ENCODE results near the gene SMIM1. TPM values are rescaled to one million over a fixed set of nuclear protein-coding genes. Genes with fewer than 3 reads are reported as not detected.
"Not testable (repeated sequence)": the region's sequence is repeated elsewhere in the genome, so short reads cannot be mapped to it uniquely, and the experiment has no call there.

Gene SMIM1
- total and polyA plus RNA-seq, 4 donors, result 0.99 to 10.1 (median 3.3) TPM

DNA sequence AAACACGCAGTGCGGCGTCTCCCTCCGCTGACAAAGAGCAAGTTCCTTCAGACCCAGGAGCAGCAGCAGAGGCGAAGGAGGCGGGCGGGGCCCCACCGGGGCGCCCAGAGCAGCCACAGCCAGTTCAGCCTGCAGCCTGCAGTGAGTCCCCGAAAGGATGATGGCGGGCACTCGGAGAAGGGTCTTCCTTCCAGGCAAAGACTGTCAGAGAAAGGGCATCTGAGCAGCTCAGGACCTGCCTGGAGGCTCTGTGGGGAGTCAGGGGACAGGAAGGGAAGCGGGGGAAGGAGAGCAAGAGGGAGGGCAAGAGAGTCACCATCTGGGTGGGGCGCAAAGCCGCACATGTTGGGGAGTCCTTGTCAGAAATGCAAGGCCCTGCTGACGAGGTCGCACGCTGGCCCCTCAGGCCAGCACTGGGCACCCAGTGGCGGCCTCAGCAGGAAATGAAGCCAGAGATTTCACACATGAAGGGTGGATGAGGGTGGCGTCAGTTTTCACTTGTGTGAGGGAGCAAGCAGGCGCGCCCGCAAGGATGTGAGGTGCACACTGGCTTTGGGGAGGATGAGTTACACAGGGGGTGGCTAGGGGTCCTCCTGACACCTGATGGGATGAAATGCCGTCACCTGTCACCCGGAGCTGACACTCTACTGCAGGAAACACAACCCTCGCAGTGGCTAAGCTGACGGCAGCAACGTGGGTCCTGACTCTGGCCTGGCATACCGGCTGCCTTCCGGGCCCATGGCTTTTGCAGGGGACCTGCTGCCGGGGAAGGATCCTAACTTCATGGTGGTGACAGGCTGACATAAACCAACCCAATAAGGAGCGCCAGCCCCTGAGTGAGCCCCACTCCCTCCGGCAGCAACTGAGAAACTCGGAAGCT lies 17.1 kb downstream of the SMIM1 start:
- peaks cover 83% of the 10 kb centered on the region for H3K36me3 ChIP-seq (ENCODE audit: control insufficient read depth, insufficient read depth, low read length)
- H3K27ac ChIP-seq (ENCODE audit: low read depth, low read length), result no peak overlapping the region
- H3K27me3 ChIP-seq (ENCODE audit: control insufficient read depth, insufficient read depth, low read length), result no peaks in the 10 kb centered on the region
- no peak overlapping the region for H3K4me3 ChIP-seq (ENCODE audit: low read depth, low read length)
- DNase-seq (ENCODE audit: low read depth in 4 of 6, low spot score in 6 of 6), result no peak
- WGBS (ENCODE audit: insufficient coverage), result 94% methylated on average over 34 of the region's 34 CpGs
- no peaks in the 10 kb centered on the region for H3K9me3 ChIP-seq (ENCODE audit: control insufficient read depth, insufficient read depth, low read length)
- peaks cover 18% of the 10 kb centered on the region for H3K4me1 ChIP-seq (ENCODE audit: control insufficient read depth, insufficient read depth, low read length)

DNA sequence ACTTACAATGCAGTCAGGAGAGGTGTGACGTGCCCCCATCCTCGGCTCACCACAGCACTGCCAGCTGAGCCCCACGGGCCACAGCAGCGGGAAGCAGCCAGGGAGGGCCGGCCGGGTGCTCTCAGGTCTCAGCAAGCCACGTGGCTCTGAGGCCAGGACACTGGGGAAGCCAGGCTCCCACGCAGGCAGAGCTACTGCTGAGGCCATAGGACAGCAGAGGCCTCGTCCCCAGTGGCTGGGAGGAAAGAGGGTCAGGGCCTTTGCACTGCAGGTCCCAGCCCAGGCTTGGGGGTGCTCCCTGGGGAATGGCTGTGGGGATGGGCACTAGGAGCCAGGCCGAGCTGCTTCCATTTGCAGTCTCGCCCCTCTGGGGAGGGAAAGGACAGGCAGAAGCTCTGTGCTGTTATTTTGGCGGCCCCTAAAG lies 18.0 kb downstream of the SMIM1 start:
- no peak overlapping the region for H3K27ac ChIP-seq (ENCODE audit: low read depth, low read length)
- 86% methylated on average over 12 of the region's 12 CpGs for WGBS (ENCODE audit: insufficient coverage)
- no peaks in the 10 kb centered on the region for H3K9me3 ChIP-seq (ENCODE audit: control insufficient read depth, insufficient read depth, low read length)
- H3K4me3 ChIP-seq (ENCODE audit: low read depth, low read length), result no peak overlapping the region
- no peak for DNase-seq (ENCODE audit: low read depth in 4 of 6, low spot score in 6 of 6)
- H3K27me3 ChIP-seq (ENCODE audit: control insufficient read depth, insufficient read depth, low read length), result no peaks in the 10 kb centered on the region
- H3K36me3 ChIP-seq (ENCODE audit: control insufficient read depth, insufficient read depth, low read length), result peaks cover 75% of the 10 kb centered on the region
- peaks cover 26% of the 10 kb centered on the region for H3K4me1 ChIP-seq (ENCODE audit: control insufficient read depth, insufficient read depth, low read length)

- H3K36me3 ChIP-seq (ENCODE audit: control insufficient read depth, insufficient read depth, low read length), result peaks cover 71% of the 10 kb centered on the region
- 81% methylated on average over 17 of the region's 18 CpGs for WGBS (ENCODE audit: insufficient coverage)
- DNase-seq (ENCODE audit: low read depth in 4 of 6, low spot score in 6 of 6), result no peak
These were observed 18.4 kb downstream of the SMIM1 start for GRCh38 chr1:3790952-3791351.

DNA sequence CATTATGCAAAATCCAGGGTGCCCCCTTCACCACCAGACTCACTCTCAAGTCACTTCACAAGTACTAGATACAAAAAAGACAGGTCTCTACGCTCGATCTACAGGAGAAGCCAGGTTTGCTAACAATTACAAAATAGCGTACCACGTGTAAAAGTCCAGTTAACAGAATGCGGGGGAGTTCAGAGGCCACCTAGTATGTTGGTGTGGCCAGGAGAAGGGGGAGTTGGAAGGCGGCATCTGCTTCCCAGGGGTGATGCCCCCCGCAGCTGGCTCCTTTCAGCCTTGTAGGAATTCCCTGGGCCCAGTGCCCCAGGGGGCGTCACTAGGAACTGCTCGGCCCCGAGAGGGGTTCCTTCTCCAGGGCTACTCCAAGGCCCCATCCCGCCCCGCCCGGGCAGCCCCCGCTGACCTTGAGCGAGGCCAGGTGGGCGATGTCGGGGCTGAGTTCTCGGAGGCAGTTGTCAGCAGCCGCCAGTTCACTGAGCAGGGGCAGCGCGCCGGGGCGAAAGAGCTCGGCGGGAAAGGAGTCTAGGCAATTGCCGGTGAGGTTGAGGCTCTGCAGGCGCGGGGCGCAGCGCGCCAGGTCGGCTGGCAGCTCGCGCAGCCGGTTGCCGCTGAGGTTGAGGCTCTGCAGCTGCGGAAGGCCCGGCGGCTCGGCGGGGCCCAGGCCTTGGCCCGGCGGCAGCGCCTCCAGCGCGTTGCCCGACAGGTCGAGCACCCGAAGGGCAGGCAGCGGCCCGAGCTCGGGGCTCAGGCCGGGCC lies 23.1 kb downstream of the SMIM1 start:
- Histone ChIP-seq H3K27me3 (ENCODE audit: control insufficient read depth, insufficient read depth, low read length) (no peaks in the 10 kb centered on the region), H3K4me1 (ENCODE audit: control insufficient read depth, insufficient read depth, low read length) (peaks cover 34% of the 10 kb centered on the region), H3K27ac (ENCODE audit: low read depth, low read length) (no peak overlapping the region), H3K4me3 (ENCODE audit: low read depth, low read length) (peak overlapping the region; percentile 59), H3K36me3 (ENCODE audit: control insufficient read depth, insufficient read depth, low read length) (peaks cover 24% of the 10 kb centered on the region), H3K9me3 (ENCODE audit: control insufficient read depth, insufficient read depth, low read length) (no peaks in the 10 kb centered on the region)
- no peak for DNase-seq (ENCODE audit: low read depth in 4 of 6, low spot score in 6 of 6)
- 3% methylated on average over 51 of the region's 53 CpGs for WGBS (ENCODE audit: insufficient coverage)

More at GRCh38 chr1:3790952-3791351, 18.4 kb downstream of the SMIM1 start:
- no peak overlapping the region for H3K27ac ChIP-seq (ENCODE audit: low read depth, low read length)
- no peaks in the 10 kb centered on the region for H3K9me3 ChIP-seq (ENCODE audit: control insufficient read depth, insufficient read depth, low read length)
- H3K4me3 ChIP-seq (ENCODE audit: low read depth, low read length), result no peak overlapping the region
- H3K27me3 ChIP-seq (ENCODE audit: control insufficient read depth, insufficient read depth, low read length), result no peaks in the 10 kb centered on the region
- H3K4me1 ChIP-seq (ENCODE audit: control insufficient read depth, insufficient read depth, low read length), result peaks cover 28% of the 10 kb centered on the region

GRCh38 chr1:3796215-3797061 lies 23.9 kb downstream of the SMIM1 start, which contains the start of gene LRRC47:
Gene LRRC47, minus strand, starts transcription at chr1:3796498. Its CDS starts 22 bp downstream, at chr1:3796476.
- Histone ChIP-seq H3K4me3 (ENCODE audit: low read depth, low read length) (peak within 1 kb of the TSS; percentile 61), H3K36me3 (ENCODE audit: control insufficient read depth, insufficient read depth, low read length) (peaks cover 17% of the 10 kb centered on the region), H3K27me3 (ENCODE audit: control insufficient read depth, insufficient read depth, low read length) (no peaks in the 10 kb centered on the region), H3K9me3 (ENCODE audit: control insufficient read depth, insufficient read depth, low read length) (no peaks in the 10 kb centered on the region), H3K27ac (ENCODE audit: low read depth, low read length) (peak within 1 kb of the TSS; percentile 25), H3K4me1 (ENCODE audit: control insufficient read depth, insufficient read depth, low read length) (peaks cover 38% of the 10 kb centered on the region)
- DNase-seq (ENCODE audit: low read depth in 4 of 6, low spot score in 6 of 6), result peak; percentile 71 to 98 (median 89)
- whole genome bisulfite sequencing (ENCODE audit: insufficient coverage), result under 1% methylated on average over 59 of the region's 60 CpGs

DNA sequence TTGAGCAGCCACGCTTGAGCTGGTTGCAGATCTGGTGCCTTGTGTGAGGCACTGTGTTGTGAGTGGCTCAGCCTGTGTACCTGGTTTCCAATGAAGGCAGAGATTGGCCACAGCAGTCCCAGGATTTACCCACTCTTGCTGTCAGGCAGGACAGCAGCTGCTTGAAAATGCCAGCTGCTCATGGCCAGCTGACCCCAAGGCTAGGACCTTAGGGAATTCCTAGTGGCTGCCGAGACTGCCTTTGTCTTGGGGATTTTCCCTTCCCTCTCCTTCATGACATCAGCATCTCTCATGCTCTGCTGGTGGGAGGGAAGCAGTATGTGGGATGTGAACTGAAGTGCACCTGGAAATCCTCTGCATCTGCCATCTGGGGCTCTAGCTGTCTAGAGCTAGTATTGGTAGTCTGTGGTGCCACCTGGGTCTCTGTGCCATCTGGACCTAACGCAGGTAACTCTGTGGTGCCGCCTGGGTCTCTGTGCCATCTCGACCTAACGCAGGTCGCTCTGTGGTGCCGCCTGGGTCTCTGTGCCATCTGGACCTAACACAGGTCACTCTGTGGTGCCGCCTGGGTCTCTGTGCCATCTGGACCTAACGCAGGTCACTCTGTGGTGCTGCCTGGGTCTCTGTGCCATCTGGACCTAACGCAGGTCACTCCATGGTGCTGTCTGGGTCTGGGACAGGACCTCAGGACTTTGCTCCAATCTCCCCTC lies 27.6 kb downstream of the SMIM1 start:
- Histone ChIP-seq H3K4me1 (ENCODE audit: control insufficient read depth, insufficient read depth, low read length) (peaks cover 16% of the 10 kb centered on the region), H3K36me3 (ENCODE audit: control insufficient read depth, insufficient read depth, low read length) (no peaks in the 10 kb centered on the region), H3K4me3 (ENCODE audit: low read depth, low read length) (no peak overlapping the region), H3K27me3 (ENCODE audit: control insufficient read depth, insufficient read depth, low read length) (no peaks in the 10 kb centered on the region), H3K27ac (ENCODE audit: low read depth, low read length) (no peak overlapping the region), H3K9me3 (ENCODE audit: control insufficient read depth, insufficient read depth, low read length) (no peaks in the 10 kb centered on the region)
- DNase-seq (ENCODE audit: low read depth in 4 of 6, low spot score in 6 of 6), result no peak
- WGBS (ENCODE audit: insufficient coverage), result 92% methylated on average over 9 of the region's 11 CpGs

DNA sequence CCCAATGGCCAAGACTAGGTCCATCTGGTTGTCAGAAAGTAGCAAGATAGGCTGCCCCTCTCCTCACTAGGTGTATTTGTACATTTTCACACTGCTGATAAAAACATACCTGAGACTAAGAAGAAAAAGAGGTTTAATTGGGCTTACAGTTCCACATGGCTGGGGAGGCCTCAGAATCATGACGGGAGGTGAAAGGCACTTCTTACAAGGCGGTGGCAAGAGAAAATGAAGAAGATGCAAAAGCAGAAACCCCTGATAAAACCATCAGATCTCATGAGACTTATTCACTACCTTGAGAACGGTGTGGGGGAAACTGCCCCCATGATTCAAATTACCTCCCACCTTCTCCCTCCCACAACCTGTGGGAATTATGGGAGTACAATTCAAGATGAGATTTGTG lies 28.2 kb downstream of the SMIM1 start:
- H3K9me3 ChIP-seq (ENCODE audit: control insufficient read depth, insufficient read depth, low read length); DNase-seq (ENCODE audit: low read depth in 4 of 6, low spot score in 6 of 6); H3K36me3 ChIP-seq (ENCODE audit: control insufficient read depth, insufficient read depth, low read length); H3K4me3 ChIP-seq (ENCODE audit: low read depth, low read length); H3K27me3 ChIP-seq (ENCODE audit: control insufficient read depth, insufficient read depth, low read length); H3K27ac ChIP-seq (ENCODE audit: low read depth, low read length): not testable (repeated sequence)
- no CpG with 5 or more reads among the region's 3 CpGs for WGBS (ENCODE audit: insufficient coverage)
- peaks cover 10% of the 10 kb centered on the region for H3K4me1 ChIP-seq (ENCODE audit: control insufficient read depth, insufficient read depth, low read length)

GRCh38 chr1:3803905-3804626 lies 31.5 kb downstream of the SMIM1 start:
- H3K36me3 ChIP-seq (ENCODE audit: control insufficient read depth, insufficient read depth, low read length), result no peaks in the 10 kb centered on the region
- peaks cover 4% of the 10 kb centered on the region for H3K4me1 ChIP-seq (ENCODE audit: control insufficient read depth, insufficient read depth, low read length)
- no peaks in the 10 kb centered on the region for H3K9me3 ChIP-seq (ENCODE audit: control insufficient read depth, insufficient read depth, low read length)
- H3K27me3 ChIP-seq (ENCODE audit: control insufficient read depth, insufficient read depth, low read length), result no peaks in the 10 kb centered on the region
- DNase-seq (ENCODE audit: low read depth in 4 of 6, low spot score in 6 of 6), result no peak
- no peak overlapping the region for H3K27ac ChIP-seq (ENCODE audit: low read depth, low read length)
- WGBS (ENCODE audit: insufficient coverage), result 45% methylated on average over 19 of the region's 19 CpGs
- no peak overlapping the region for H3K4me3 ChIP-seq (ENCODE audit: low read depth, low read length)

All from spinal cord (tissue), 10 donors.